Activated naive CD4-positive, alpha-beta T cell treated with anti-CD3 and anti-CD28 coated beads, Interleukin-2, amount 10 ng/mL, durations not matched to agents 7 days and 5 days (primary cell): ENCODE measurements around the gene CSF3.

Experiments used
- CTCF ChIA-PET: fragments of 350-600 bp; sonication (Branson Sonifier 250); formaldehyde crosslinking; loops from one replicate; lab custom pipeline; 2021; ENCODE audit warnings: antibody characterized with exemption; lab: Charles Lee
- DNase-seq: peaks from one replicate; pipeline ENCODE4 v3.0.0-alpha.2; 2020
- H3K27ac Mint-ChIP-seq: one replicate; pipeline ENCODE4 v1.8.0; 2021; ENCODE audit warnings: mild to moderate bottlenecking, moderate library complexity, mixed read lengths
- H3K27me3 Mint-ChIP-seq: one replicate; pipeline ENCODE4 v1.8.0; 2021; ENCODE audit warnings: mild to moderate bottlenecking, mixed read lengths
- H3K36me3 Mint-ChIP-seq: one replicate; pipeline ENCODE4 v1.8.0; 2021; ENCODE audit warnings: mixed read lengths
- H3K4me1 Mint-ChIP-seq: one replicate; pipeline ENCODE4 v1.8.0; 2021; ENCODE audit warnings: mixed read lengths
- H3K4me3 Mint-ChIP-seq: one replicate; pipeline ENCODE4 v1.8.0; 2021; ENCODE audit warnings: mild to moderate bottlenecking, moderate library complexity, mixed read lengths
- H3K9me3 Mint-ChIP-seq: one replicate; pipeline ENCODE4 v1.8.0; 2021; ENCODE audit warnings: mixed read lengths

The CSF3 gene

GRCh38 chr17:40063187-40063771 lies 48.0 kb downstream of the CSF3 start:
- H3K36me3 Mint-ChIP-seq = no peaks in the 10 kb centered on the region
- peak; percentile 50 for DNase-seq
- H3K27ac Mint-ChIP-seq = no peak overlapping the region
- CTCF ChIA-PET = interaction anchor here (0.9 to 6.9 kb wide), 5 partner anchors 10 to 49 kb away, joined by 3 to 79 read pairs (median 4); no protein-coding TSS in a partner anchor
- peak overlapping the region; percentile 75 for H3K4me3 Mint-ChIP-seq
- H3K4me1 Mint-ChIP-seq = peaks cover 43% of the 10 kb centered on the region
- peaks cover 64% of the 10 kb centered on the region for H3K27me3 Mint-ChIP-seq
- H3K9me3 Mint-ChIP-seq = no peaks in the 10 kb centered on the region

- Mint-ChIP-seq H3K36me3 (no peaks in the 10 kb centered on the region), H3K4me1 (peaks cover 48% of the 10 kb centered on the region), H3K27me3 (peaks cover 58% of the 10 kb centered on the region), H3K27ac (no peak overlapping the region), H3K4me3 (peak overlapping the region; percentile 75), H3K9me3 (no peaks in the 10 kb centered on the region)
- CTCF ChIA-PET = interaction anchor here (1.2 to 6.9 kb wide), 5 partner anchors 9 to 49 kb away, joined by 3 to 79 read pairs (median 11); no protein-coding TSS in a partner anchor
- no peak for DNase-seq
These were observed 48.8 kb downstream of the CSF3 start for GRCh38 chr17:40063901-40064531.

GRCh38 chr17:40064971-40065768 lies 49.9 kb downstream of the CSF3 start:
- Mint-ChIP-seq H3K27me3 (peaks cover 46% of the 10 kb centered on the region), H3K4me1 (peaks cover 59% of the 10 kb centered on the region), H3K36me3 (no peaks in the 10 kb centered on the region), H3K9me3 (no peaks in the 10 kb centered on the region), H3K27ac (no peak overlapping the region), H3K4me3 (no peak overlapping the region)
- CTCF ChIA-PET = interaction anchor here (1.1 to 6.9 kb wide), 6 partner anchors 11 to 51 kb away, joined by 3 to 79 read pairs (median 8); no protein-coding TSS in a partner anchor
- DNase-seq = no peak

GRCh38 chr17:40065769-40066510 lies 50.7 kb downstream of the CSF3 start:
- H3K4me3 Mint-ChIP-seq = no peak overlapping the region
- peaks cover 63% of the 10 kb centered on the region for H3K4me1 Mint-ChIP-seq
- no peaks in the 10 kb centered on the region for H3K36me3 Mint-ChIP-seq
- CTCF ChIA-PET = interaction anchor here (0.5 to 6.9 kb wide), 8 partner anchors 10 to 102 kb away, joined by 3 to 79 read pairs (median 6); no protein-coding TSS in a partner anchor
- H3K27me3 Mint-ChIP-seq = peaks cover 40% of the 10 kb centered on the region
- H3K27ac Mint-ChIP-seq = no peak overlapping the region
- H3K9me3 Mint-ChIP-seq = no peaks in the 10 kb centered on the region
- no peak for DNase-seq
